ENCODE data around the gene ZNF213.

Gene ZNF213

GRCh38 chr16:3134338-3135125 lies at the start of gene ZNF213:
ZNF213 (plus strand) TSS chr16:3135029; CDS start chr16:3137281, 2,252 bp downstream.
- DNase-seq: peak; percentile 98

- no peak for DNase-seq
Measured at GRCh38 chr16:3085868-3086595, 48.8 kb upstream of the ZNF213 start.

GRCh38 chr16:3086596-3087242 lies 48.1 kb upstream of the ZNF213 start:
- no peak for DNase-seq

- peak; percentile 65 for DNase-seq
Measured at GRCh38 chr16:3087243-3088235, 47.3 kb upstream of the ZNF213 start.

- no peak for DNase-seq
Measured at GRCh38 chr16:3088450-3088849, 46.4 kb upstream of the ZNF213 start.

- DNase-seq: no peak
Measured at GRCh38 chr16:3088925-3089716, 45.7 kb upstream of the ZNF213 start.

- no peak for DNase-seq
Measured at GRCh38 chr16:3089717-3090592, 44.9 kb upstream of the ZNF213 start.

GRCh38 chr16:3091551-3091950 lies 43.3 kb upstream of the ZNF213 start:
- no peak for DNase-seq

GRCh38 chr16:3092501-3092941 lies 42.3 kb upstream of the ZNF213 start:
- DNase-seq: no peak

- DNase-seq: no peak
Measured at GRCh38 chr16:3094289-3095027, 40.4 kb upstream of the ZNF213 start.

- no peak for DNase-seq
Measured at GRCh38 chr16:3095869-3096268, 39.0 kb upstream of the ZNF213 start.

GRCh38 chr16:3096362-3096761 lies 38.5 kb upstream of the ZNF213 start:
- no peak for DNase-seq

GRCh38 chr16:3097266-3097665 lies 37.6 kb upstream of the ZNF213 start:
- no peak for DNase-seq

GRCh38 chr16:3098459-3099394 lies 36.1 kb upstream of the ZNF213 start, which contains the start of gene ZSCAN10:
ZSCAN10 (minus strand) TSS chr16:3099294; CDS start chr16:3092937, 6,357 bp downstream.
- DNase-seq: no peak

GRCh38 chr16:3099395-3099731 lies 35.5 kb upstream of the ZNF213 start:
- DNase-seq: no peak

GRCh38 chr16:3099732-3100499 lies 34.9 kb upstream of the ZNF213 start:
- DNase-seq: peak; percentile 91

GRCh38 chr16:3101018-3101840 lies 33.6 kb upstream of the ZNF213 start:
- DNase-seq: no peak
